Astrocyte of the cerebellum (primary cell): ENCODE measurements around the gene PCDH9.

ENCODE experiments used
- DNase-seq: peaks from one replicate; pipeline ENCODE4 v3.0.0-alpha.2; 2011; ENCODE audit warnings: low read depth
- H3K4me3 ChIP-seq: 2 replicates; pipeline ENCODE4 v1.5.1; 2011; ENCODE audit warnings: mild to moderate bottlenecking, low read depth, low read length, moderate library complexity
- CTCF ChIP-seq: IDR thresholded peaks from 2 replicates; pipeline ENCODE4 v1.5.1; 2012; ENCODE audit warnings: low read length, low read depth, moderate library complexity, mild to moderate bottlenecking; ENCODE audit errors: missing control alignments
- in situ Hi-C: cut with HindIII; loops from 2 replicates; pipeline ENCODE4 v1.10.0; 2017; ENCODE audit warnings: low sequenced_read_pairs

PCDH9 gene

GRCh38 chr13:66723576-66723975 is 506.6 kb downstream of the PCDH9 start:
- no peak for DNase-seq
- no peak overlapping the region for H3K4me3 ChIP-seq
- TF ChIP-seq CTCF = no peak
- in situ Hi-C loops = no loop called here

GRCh38 chr13:66716538-66716937 is 513.6 kb downstream of the PCDH9 start:
- in situ Hi-C loops = no loop called here
- TF ChIP-seq CTCF = no peak
- no peak for DNase-seq
- H3K4me3 ChIP-seq = no peak overlapping the region

- H3K4me3 ChIP-seq = no peak overlapping the region
- DNase-seq = no peak
Measured at GRCh38 chr13:66714795-66715194, 515.3 kb downstream of the PCDH9 start.

GRCh38 chr13:66704110-66704509 is 526.0 kb downstream of the PCDH9 start:
- no peak for TF ChIP-seq CTCF
- DNase-seq = no peak
- no peak overlapping the region for H3K4me3 ChIP-seq
- in situ Hi-C loops = no loop called here

More at GRCh38 chr13:66714795-66715194, 515.3 kb downstream of the PCDH9 start:
- in situ Hi-C loops = no loop called here
- TF ChIP-seq CTCF = no peak

GRCh38 chr13:66703597-66703996 is 526.5 kb downstream of the PCDH9 start:
- in situ Hi-C loops = no loop called here
- TF ChIP-seq CTCF = no peak
- no peak for DNase-seq
- H3K4me3 ChIP-seq = no peak overlapping the region

- TF ChIP-seq CTCF = no peak
- DNase-seq = no peak
- in situ Hi-C loops = no loop called here
- no peak overlapping the region for H3K4me3 ChIP-seq
Measured at GRCh38 chr13:66700117-66700601, 530.0 kb downstream of the PCDH9 start.

GRCh38 chr13:66693656-66694055 is 536.5 kb downstream of the PCDH9 start:
- no peak overlapping the region for H3K4me3 ChIP-seq
- no peak for DNase-seq
- no peak for TF ChIP-seq CTCF
- in situ Hi-C loops = no loop called here
